ENCODE data around the gene FAM162B.

DNA sequence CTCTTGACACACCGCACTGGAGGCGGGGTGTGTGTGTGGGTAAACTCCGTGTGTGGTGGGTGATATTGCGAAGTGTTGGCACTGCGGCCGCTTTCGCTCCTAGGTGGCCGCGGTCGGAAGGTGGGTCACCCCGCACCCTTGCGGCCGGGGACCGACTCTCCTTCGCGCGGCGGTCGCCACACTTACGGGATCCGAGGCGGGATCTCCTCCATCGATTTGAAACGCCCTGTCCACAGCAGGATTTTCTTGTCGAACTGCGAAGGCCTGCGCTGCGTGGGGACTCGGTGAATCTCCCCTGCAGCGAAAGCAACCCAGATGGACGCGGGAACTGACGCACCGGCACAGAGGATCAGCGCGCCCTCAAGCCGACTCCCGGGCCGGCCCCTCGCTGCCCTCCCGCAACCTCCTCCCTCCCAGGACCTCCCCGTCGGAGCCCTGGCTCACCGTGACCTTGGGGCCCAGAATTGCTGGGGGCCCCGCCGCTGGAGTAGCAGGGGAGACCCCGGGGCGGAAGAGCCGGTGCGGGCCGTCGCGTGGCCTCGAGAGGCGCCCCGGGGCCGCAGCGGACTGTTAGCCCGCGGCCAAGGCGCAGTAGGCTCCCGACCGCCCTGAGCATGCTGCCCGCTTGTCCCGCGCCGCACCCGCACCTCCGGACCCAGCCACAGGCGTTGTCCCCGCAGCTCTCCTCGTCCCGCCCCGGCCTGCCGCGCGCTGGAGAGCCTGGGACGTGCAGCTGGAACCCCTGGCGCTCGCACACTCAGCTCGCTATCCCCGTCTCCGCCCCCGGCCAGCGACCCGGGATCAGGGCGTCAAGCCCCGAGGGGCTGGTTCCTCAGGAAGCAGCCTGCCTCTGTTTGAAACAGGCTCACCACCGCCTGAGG, at the start of gene FAM162B:
- TF ChIP-seq, protein P1, sequence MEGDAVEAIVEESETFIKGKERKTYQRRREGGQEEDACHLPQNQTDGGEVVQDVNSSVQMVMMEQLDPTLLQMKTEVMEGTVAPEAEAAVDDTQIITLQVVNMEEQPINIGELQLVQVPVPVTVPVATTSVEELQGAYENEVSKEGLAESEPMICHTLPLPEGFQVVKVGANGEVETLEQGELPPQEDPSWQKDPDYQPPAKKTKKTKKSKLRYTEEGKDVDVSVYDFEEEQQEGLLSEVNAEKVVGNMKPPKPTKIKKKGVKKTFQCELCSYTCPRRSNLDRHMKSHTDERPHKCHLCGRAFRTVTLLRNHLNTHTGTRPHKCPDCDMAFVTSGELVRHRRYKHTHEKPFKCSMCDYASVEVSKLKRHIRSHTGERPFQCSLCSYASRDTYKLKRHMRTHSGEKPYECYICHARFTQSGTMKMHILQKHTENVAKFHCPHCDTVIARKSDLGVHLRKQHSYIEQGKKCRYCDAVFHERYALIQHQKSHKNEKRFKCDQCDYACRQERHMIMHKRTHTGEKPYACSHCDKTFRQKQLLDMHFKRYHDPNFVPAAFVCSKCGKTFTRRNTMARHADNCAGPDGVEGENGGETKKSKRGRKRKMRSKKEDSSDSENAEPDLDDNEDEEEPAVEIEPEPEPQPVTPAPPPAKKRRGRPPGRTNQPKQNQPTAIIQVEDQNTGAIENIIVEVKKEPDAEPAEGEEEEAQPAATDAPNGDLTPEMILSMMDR (IDR thresholded peaks at IDR 0.05) = no peak
- no peak for TF ChIP-seq POLR2A (IDR thresholded peaks at IDR 0.05)
